NCI-H2227 treated with DMSO at 0.1 percent for 48 hours (cell line): ENCODE data around the gene ITK.

Experiments
- DNase-seq: peaks from one replicate; lab custom pipeline; 2025; lab: John Stamatoyannopoulos, UW

The ITK gene

GRCh38 chr5:157180374-157181264 lies at the start of gene ITK:
Gene ITK (plus strand): TSS chr5:157180840. CDS start chr5:157180978, 138 bp downstream.
- DNase-seq: no peak

- no peak for DNase-seq
These were observed 49.7 kb upstream of the ITK start for GRCh38 chr5:157130925-157131324.

- no peak for DNase-seq
These were observed 48.4 kb upstream of the ITK start for GRCh38 chr5:157132281-157132612.

- DNase-seq: no peak
These were observed 42.9 kb upstream of the ITK start for GRCh38 chr5:157137691-157138090.

GRCh38 chr5:157142317-157143126 lies 38.1 kb upstream of the ITK start, which contains the start of gene MED7:
Gene MED7 (minus strand): TSS chr5:157142865. CDS start chr5:157139431, 3,434 bp downstream.
- DNase-seq: peak; percentile 95

GRCh38 chr5:157143127-157143971 lies 37.3 kb upstream of the ITK start:
- peak; percentile 93 for DNase-seq

GRCh38 chr5:157148734-157149615 lies 31.7 kb upstream of the ITK start:
- DNase-seq: peak; percentile 38

GRCh38 chr5:157150995-157151394 lies 29.6 kb upstream of the ITK start:
- no peak for DNase-seq

- no peak for DNase-seq
These were observed 25.3 kb upstream of the ITK start for GRCh38 chr5:157155297-157155696.

GRCh38 chr5:157157293-157157891 lies 23.2 kb upstream of the ITK start:
- DNase-seq: no peak

- DNase-seq: no peak
These were observed 21.4 kb upstream of the ITK start for GRCh38 chr5:157159209-157159751.

GRCh38 chr5:157160001-157160400 lies 20.6 kb upstream of the ITK start:
- no peak for DNase-seq

- DNase-seq: no peak
These were observed 18.6 kb upstream of the ITK start for GRCh38 chr5:157161996-157162395.

- DNase-seq: no peak
These were observed 17.6 kb upstream of the ITK start for GRCh38 chr5:157162919-157163510.

GRCh38 chr5:157164521-157164920 lies 16.1 kb upstream of the ITK start:
- no peak for DNase-seq

- DNase-seq: no peak
These were observed 15.4 kb upstream of the ITK start for GRCh38 chr5:157165261-157165660.

GRCh38 chr5:157165668-157166067 lies 15.0 kb upstream of the ITK start:
- no peak for DNase-seq

GRCh38 chr5:157166214-157167213 lies 14.1 kb upstream of the ITK start, which contains the start of gene GARIN3:
Gene GARIN3 (minus strand): TSS chr5:157166264. CDS start chr5:157166168, 96 bp downstream.
- DNase-seq: no peak

- DNase-seq: no peak
These were observed 13.4 kb upstream of the ITK start for GRCh38 chr5:157167214-157167621.
